Panc1 (cell line): ENCODE measurements around the gene CFAP74. TPM values are rescaled to one million over a fixed set of nuclear protein-coding genes. Genes with fewer than 3 reads are reported as not detected.
A peak's percentile ranks its signal among the peaks of the same experiment; 100 is the strongest.

Source experiments
- ATAC-seq: fragments of 200-7000 bp; cut with Tn5 transposase; 2 replicates; pipeline ENCODE4 v1.9.1; 2020; ENCODE audit warnings: mild to moderate bottlenecking, moderate library complexity
- BruUV-seq: library from RNA; stranded (reverse); fragments of 400-500 nt; replicated peaks from 2 replicates; lab custom pipeline; 2021; lab: Mats Ljungman, UMichigan
- CTCF ChIA-PET: fragments of 300-600 bp; sonication (Branson Sonifier 250); formaldehyde crosslinking; loops from one replicate; lab custom pipeline; 2022; ENCODE audit warnings: antibody characterized with exemption; lab: Charles Lee
- POLR2A ChIA-PET: fragments of 300-600 bp; sonication (Branson Sonifier 250); formaldehyde crosslinking; loops from one replicate; lab custom pipeline; 2022; ENCODE audit warnings: antibody characterized with exemption; lab: Charles Lee
- DNase-seq: peaks from one replicate; pipeline ENCODE4 v3.0.0-alpha.2; 2010; ENCODE audit warnings: low read depth, low spot score
- H3K27ac ChIP-seq: 2 replicates; pipeline ENCODE4 v1.5.1; 2011; ENCODE audit warnings: mild to moderate bottlenecking, low read length, inconsistent platforms
- H3K27me3 ChIP-seq: fragments of 200-500 bp; sonication (Bioruptor generic); 2 replicates; pipeline ENCODE4 v1.6.0; 2014; ENCODE audit warnings: low read length, inconsistent platforms; ENCODE audit not compliant: control insufficient read depth, insufficient read depth
- H3K36me3 ChIP-seq: fragments of 200-500 bp; sonication (Bioruptor generic); 2 replicates; pipeline ENCODE4 v1.5.1; 2014; ENCODE audit warnings: inconsistent platforms, mild to moderate bottlenecking, low read length, moderate library complexity; ENCODE audit not compliant: control insufficient read depth, insufficient read depth
- H3K4me1 ChIP-seq: 2 replicates; pipeline ENCODE4 v1.5.1; 2011; ENCODE audit warnings: inconsistent platforms, mild to moderate bottlenecking, low read length, moderate library complexity; ENCODE audit not compliant: control insufficient read depth, insufficient read depth
- H3K4me3 ChIP-seq, 2 experiments: 2 replicates each; pipeline ENCODE4 v1.5.1; 2011 to 2012; ENCODE audit warnings: low read depth in 2 of 2, low read length in 2 of 2, mild to moderate bottlenecking in 2 of 2, inconsistent platforms in 1 of 2, moderate library complexity in 1 of 2
- H3K9me3 ChIP-seq: fragments of 200-500 bp; sonication (Bioruptor generic); 2 replicates; pipeline ENCODE4 v1.5.1; 2014; ENCODE audit warnings: low read depth, mild to moderate bottlenecking, inconsistent platforms, low read length, moderate library complexity; ENCODE audit not compliant: control insufficient read depth, insufficient read depth
- POLR2AphosphoS5 ChIP-seq: IDR thresholded peaks from 2 replicates; pipeline ENCODE4 v1.6.1; 2012; ENCODE audit warnings: mild to moderate bottlenecking, low read depth, low read length, moderate library complexity
- SIN3A ChIP-seq: IDR thresholded peaks from 2 replicates; pipeline ENCODE4 v1.6.1; 2012; ENCODE audit warnings: low read depth, mild to moderate bottlenecking, low read length, moderate library complexity, borderline replicate concordance; ENCODE audit not compliant: insufficient read depth
- TCF7L2 ChIP-seq: IDR thresholded peaks from 2 replicates; pipeline ENCODE4 v1.6.1; 2011; ENCODE audit warnings: mild to moderate bottlenecking, low read depth, low read length, inconsistent platforms
- in situ Hi-C: cut with HindIII; loops from 2 replicates; pipeline ENCODE4 v1.10.0; 2016; ENCODE audit warnings: low sequenced_read_pairs, low pct_unique_long_range_greater_than_20kb
- intact Hi-C: fragments of 100-400 bp; cut with micrococcal nuclease; formaldehyde crosslinking; loops from one replicate; pipeline ENCODE4 v1.10.0; 2022; ENCODE audit not compliant: unreplicated experiment
- total RNA-seq: library from RNA; stranded (reverse); gene quantifications from one replicate; pipeline ENCODE4 v1.2.1, GENCODE V29; 2021; ENCODE audit not compliant: unreplicated experiment
- TF ChIP-seq, protein P1 (sequence below): fragments of 450-650 bp; IDR thresholded peaks from 2 replicates; pipeline ENCODE4 v1.5.1; 2017; ENCODE audit warnings: mild to moderate bottlenecking
- TF ChIP-seq, protein P2 (sequence below), 2 experiments: IDR thresholded peaks; 2 replicates each; pipeline ENCODE4 v1.6.1; 2011 to 2012; ENCODE audit warnings: low read depth in 2 of 2, control low read depth in 1 of 2, low read length in 1 of 2, mild to moderate bottlenecking in 1 of 2, moderate library complexity in 1 of 2; ENCODE audit not compliant: insufficient read depth in 1 of 2

Gene CFAP74
- total RNA-seq, 1 experiment from 2014 or later, result not detected

DNA sequence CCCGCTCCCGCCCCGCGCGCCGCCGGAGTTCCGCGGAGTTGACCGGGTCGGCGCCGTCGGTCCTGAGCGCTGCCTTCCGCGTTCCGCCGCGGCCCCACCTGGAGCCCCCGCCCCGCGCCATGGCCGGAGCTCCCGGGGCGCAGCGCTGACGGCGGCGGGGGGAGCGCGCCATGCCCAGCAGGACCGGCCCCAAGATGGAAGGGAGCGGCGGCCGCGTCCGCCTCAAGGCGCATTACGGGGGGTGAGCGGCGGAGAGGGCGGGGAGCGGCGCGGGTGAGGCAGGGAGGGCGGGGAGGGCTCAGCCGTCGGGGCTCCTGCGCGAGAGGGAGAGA lies 46.8 kb upstream of the CFAP74 start:
- peak; percentile 44 for ATAC-seq
- in situ Hi-C loops (no loop called here), intact Hi-C loops (no loop called here)
- TF ChIP-seq, protein P1, sequence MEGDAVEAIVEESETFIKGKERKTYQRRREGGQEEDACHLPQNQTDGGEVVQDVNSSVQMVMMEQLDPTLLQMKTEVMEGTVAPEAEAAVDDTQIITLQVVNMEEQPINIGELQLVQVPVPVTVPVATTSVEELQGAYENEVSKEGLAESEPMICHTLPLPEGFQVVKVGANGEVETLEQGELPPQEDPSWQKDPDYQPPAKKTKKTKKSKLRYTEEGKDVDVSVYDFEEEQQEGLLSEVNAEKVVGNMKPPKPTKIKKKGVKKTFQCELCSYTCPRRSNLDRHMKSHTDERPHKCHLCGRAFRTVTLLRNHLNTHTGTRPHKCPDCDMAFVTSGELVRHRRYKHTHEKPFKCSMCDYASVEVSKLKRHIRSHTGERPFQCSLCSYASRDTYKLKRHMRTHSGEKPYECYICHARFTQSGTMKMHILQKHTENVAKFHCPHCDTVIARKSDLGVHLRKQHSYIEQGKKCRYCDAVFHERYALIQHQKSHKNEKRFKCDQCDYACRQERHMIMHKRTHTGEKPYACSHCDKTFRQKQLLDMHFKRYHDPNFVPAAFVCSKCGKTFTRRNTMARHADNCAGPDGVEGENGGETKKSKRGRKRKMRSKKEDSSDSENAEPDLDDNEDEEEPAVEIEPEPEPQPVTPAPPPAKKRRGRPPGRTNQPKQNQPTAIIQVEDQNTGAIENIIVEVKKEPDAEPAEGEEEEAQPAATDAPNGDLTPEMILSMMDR, result no peak
- TF ChIP-seq TCF7L2 (no peak), POLR2AphosphoS5 (no peak), SIN3A (no peak)
- TF ChIP-seq, protein P2, sequence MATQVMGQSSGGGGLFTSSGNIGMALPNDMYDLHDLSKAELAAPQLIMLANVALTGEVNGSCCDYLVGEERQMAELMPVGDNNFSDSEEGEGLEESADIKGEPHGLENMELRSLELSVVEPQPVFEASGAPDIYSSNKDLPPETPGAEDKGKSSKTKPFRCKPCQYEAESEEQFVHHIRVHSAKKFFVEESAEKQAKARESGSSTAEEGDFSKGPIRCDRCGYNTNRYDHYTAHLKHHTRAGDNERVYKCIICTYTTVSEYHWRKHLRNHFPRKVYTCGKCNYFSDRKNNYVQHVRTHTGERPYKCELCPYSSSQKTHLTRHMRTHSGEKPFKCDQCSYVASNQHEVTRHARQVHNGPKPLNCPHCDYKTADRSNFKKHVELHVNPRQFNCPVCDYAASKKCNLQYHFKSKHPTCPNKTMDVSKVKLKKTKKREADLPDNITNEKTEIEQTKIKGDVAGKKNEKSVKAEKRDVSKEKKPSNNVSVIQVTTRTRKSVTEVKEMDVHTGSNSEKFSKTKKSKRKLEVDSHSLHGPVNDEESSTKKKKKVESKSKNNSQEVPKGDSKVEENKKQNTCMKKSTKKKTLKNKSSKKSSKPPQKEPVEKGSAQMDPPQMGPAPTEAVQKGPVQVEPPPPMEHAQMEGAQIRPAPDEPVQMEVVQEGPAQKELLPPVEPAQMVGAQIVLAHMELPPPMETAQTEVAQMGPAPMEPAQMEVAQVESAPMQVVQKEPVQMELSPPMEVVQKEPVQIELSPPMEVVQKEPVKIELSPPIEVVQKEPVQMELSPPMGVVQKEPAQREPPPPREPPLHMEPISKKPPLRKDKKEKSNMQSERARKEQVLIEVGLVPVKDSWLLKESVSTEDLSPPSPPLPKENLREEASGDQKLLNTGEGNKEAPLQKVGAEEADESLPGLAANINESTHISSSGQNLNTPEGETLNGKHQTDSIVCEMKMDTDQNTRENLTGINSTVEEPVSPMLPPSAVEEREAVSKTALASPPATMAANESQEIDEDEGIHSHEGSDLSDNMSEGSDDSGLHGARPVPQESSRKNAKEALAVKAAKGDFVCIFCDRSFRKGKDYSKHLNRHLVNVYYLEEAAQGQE (IDR thresholded peaks at IDR 0.05; ENCODE audit: insufficient read depth in 1 of 2, low read depth in 2 of 2, low read length in 1 of 2), result no peak
- no TSS peak for BruUV-seq
- no peaks in the 10 kb centered on the region; the same call in 1 of the 2 replicates for H3K36me3 ChIP-seq
- peak overlapping the region; percentile 63 to 68 for H3K4me3 ChIP-seq
- peaks cover 9% of the 10 kb centered on the region for H3K4me1 ChIP-seq
- POLR2A ChIA-PET, result no interaction called here
- no peaks in the 10 kb centered on the region for H3K27me3 ChIP-seq
- no peak for DNase-seq
- H3K27ac ChIP-seq, result no peak overlapping the region; the same call in 1 of the 2 replicates
- CTCF ChIA-PET, result interaction anchor here (0.7 to 0.9 kb wide), 3 partner anchors 53 to 202 kb away, joined by 4 to 7 read pairs (median 4); no protein-coding TSS in a partner anchor
- no peaks in the 10 kb centered on the region for H3K9me3 ChIP-seq

DNA sequence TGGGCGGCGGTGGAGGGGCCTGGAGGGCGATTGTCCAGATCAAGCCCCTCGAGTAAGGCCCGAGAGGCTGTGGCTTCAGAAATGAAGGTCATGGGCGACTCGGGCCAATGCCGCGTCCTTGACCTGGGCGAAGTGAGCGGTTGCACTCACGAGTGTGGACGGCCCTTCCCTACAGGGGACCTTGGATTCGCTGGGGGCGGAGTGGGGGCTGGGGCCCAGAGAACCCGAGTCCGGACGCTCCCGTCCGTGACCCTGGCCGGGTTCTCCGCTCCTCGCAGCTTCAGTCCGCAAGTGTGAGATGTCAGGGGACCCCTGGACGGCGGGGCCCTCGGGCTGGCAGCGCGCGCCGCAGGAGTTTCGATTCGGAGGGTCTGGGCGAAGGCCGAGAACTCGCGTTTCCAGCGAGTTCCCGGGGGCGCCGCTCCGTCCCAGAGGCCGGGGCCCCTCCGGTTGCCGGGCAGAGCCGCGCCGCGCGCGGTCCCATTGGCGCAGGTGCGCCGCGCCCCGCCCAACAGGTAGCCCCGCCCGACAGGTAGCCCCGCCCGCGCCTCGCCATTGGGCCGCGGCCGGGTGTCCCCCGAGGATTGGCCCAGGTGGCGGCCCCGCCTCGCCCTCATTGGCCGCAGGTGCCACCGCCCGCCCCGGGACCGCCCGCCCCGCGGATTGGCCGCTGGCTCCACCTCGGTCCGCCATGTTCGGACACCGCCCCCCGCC lies 46.3 kb upstream of the CFAP74 start, which contains the start of gene PRKCZ:
Gene PRKCZ, plus strand, starts transcription at position 694 of the 714 bp plus-strand sequence. CDS start 220 bp downstream, outside the sequence.
- no peak for DNase-seq
- BruUV-seq, result no TSS peak
- Histone ChIP-seq H3K36me3 (no peaks in the 10 kb centered on the region; the same call in 1 of the 2 replicates), H3K27ac (peak within 1 kb of the TSS; percentile 66), H3K27me3 (no peaks in the 10 kb centered on the region), H3K9me3 (no peaks in the 10 kb centered on the region), H3K4me3 (peak within 1 kb of the TSS; percentile 65 to 73), H3K4me1 (peaks cover 9% of the 10 kb centered on the region)
- in situ Hi-C loops, result no loop called here
- ChIA-PET POLR2A (no interaction called here), CTCF (interaction anchor here (0.7 to 0.9 kb wide), 3 partner anchors 54 to 202 kb away, joined by 4 to 7 read pairs (median 4); no protein-coding TSS in a partner anchor)
- TF ChIP-seq, protein P2 (IDR thresholded peaks at IDR 0.05; ENCODE audit: insufficient read depth in 1 of 2, low read depth in 2 of 2, low read length in 1 of 2), result no peak
- TF ChIP-seq SIN3A, result no peak
- peak; percentile 31; the same call in 1 of the 2 replicates for TF ChIP-seq POLR2AphosphoS5
- TF ChIP-seq, protein P1, result no peak; the same call in 1 of the 2 replicates
- no peak for TF ChIP-seq TCF7L2
- intact Hi-C loops, result loop anchor here (5.0 kb wide), 1 partner anchor 108 kb away; no protein-coding TSS in a partner anchor
- peak; percentile 92 for ATAC-seq
